ENCODE data around the gene FHOD3.

- TF ChIP-seq ZNF292 (tag by site-specific recombination; IDR thresholded peaks at IDR 0.05; ENCODE audit: borderline replicate concordance, low read depth) (no peak), ZBTB21 (tag by site-specific recombination; IDR thresholded peaks at IDR 0.05) (no peak), ZNF707 (tag by site-specific recombination; IDR thresholded peaks at IDR 0.05) (no peak), ZNF626 (tag by site-specific recombination; IDR thresholded peaks at IDR 0.05) (no peak), ZBTB8A (tag by site-specific recombination; IDR thresholded peaks at IDR 0.05) (no peak), ZNF600 (tag by site-specific recombination; IDR thresholded peaks at IDR 0.05) (no peak)
- TF ChIP-seq, protein P1, sequence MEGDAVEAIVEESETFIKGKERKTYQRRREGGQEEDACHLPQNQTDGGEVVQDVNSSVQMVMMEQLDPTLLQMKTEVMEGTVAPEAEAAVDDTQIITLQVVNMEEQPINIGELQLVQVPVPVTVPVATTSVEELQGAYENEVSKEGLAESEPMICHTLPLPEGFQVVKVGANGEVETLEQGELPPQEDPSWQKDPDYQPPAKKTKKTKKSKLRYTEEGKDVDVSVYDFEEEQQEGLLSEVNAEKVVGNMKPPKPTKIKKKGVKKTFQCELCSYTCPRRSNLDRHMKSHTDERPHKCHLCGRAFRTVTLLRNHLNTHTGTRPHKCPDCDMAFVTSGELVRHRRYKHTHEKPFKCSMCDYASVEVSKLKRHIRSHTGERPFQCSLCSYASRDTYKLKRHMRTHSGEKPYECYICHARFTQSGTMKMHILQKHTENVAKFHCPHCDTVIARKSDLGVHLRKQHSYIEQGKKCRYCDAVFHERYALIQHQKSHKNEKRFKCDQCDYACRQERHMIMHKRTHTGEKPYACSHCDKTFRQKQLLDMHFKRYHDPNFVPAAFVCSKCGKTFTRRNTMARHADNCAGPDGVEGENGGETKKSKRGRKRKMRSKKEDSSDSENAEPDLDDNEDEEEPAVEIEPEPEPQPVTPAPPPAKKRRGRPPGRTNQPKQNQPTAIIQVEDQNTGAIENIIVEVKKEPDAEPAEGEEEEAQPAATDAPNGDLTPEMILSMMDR (tag by site-specific recombination; IDR thresholded peaks at IDR 0.05), result no peak
- TF ChIP-seq, protein P2, sequence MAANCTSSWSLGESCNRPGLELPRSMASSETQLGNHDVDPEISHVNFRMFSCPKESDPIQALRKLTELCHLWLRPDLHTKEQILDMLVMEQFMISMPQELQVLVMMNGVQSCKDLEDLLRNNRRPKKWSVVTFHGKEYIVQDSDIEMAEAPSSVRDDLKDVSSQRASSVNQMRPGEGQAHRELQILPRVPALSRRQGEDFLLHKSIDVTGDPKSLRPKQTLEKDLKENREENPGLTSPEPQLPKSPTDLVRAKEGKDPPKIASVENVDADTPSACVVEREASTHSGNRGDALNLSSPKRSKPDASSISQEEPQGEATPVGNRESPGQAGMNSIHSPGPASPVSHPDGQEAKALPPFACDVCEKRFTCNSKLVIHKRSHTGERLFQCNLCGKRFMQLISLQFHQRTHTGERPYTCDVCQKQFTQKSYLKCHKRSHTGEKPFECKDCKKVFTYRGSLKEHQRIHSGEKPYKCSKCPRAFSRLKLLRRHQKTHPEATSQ (tag by site-specific recombination; IDR thresholded peaks at IDR 0.05), result no peak
These were observed 156.7 kb downstream of the FHOD3 start for GRCh38 chr18:36454245-36454644.
